CD8-positive, alpha-beta memory T cell (primary cell): ENCODE data around the gene POM121. TPM values are rescaled to one million over a fixed set of nuclear protein-coding genes. Genes with fewer than 3 reads are reported as not detected.
"Not testable (repeated sequence)": the region's sequence is repeated elsewhere in the genome, so short reads cannot be mapped to it uniquely, and the experiment has no call there.

Source experiments
- CTCF ChIA-PET: fragments of 350-600 bp; sonication (Branson Sonifier 250); formaldehyde crosslinking; loops from one replicate; lab custom pipeline; 2021; ENCODE audit warnings: antibody characterized with exemption; lab: Charles Lee
- POLR2A ChIA-PET: fragments of 350-600 bp; sonication (Branson Sonifier 250); formaldehyde crosslinking; loops from one replicate; lab custom pipeline; 2021; ENCODE audit warnings: antibody characterized with exemption; lab: Charles Lee
- DNase-seq, 5 donors: peaks; one replicate each; pipeline versions ENCODE4 v3.0.0 to v3.0.0-alpha.2; 2020 to 2022; ENCODE audit warnings: mixed read lengths in 1 of 5
- H3K27ac ChIP-seq: one replicate; pipeline ENCODE4 v1.7.0; 2013; ENCODE audit warnings: low read depth, mild to moderate bottlenecking, low read length, moderate library complexity
- H3K27me3 ChIP-seq: 2 replicates; pipeline ENCODE4 v1.7.0; 2013; ENCODE audit warnings: low read length, mild to moderate bottlenecking; ENCODE audit not compliant: insufficient read depth, poor library complexity, severe bottlenecking
- H3K36me3 ChIP-seq: 2 replicates; pipeline ENCODE4 v1.7.0; 2013; ENCODE audit warnings: mild to moderate bottlenecking, low read length, moderate library complexity; ENCODE audit not compliant: insufficient read depth
- H3K4me1 ChIP-seq: 2 replicates; pipeline ENCODE4 v1.7.0; 2013; ENCODE audit warnings: mild to moderate bottlenecking, low read length, moderate library complexity; ENCODE audit not compliant: insufficient read depth
- H3K4me3 ChIP-seq: 2 replicates; pipeline ENCODE4 v1.7.0; 2013; ENCODE audit warnings: mild to moderate bottlenecking, low read length
- H3K9me3 ChIP-seq: 2 replicates; pipeline ENCODE4 v1.7.0; 2013; ENCODE audit warnings: mild to moderate bottlenecking, low read length
- H3K27ac Mint-ChIP-seq, 8 donors: one replicate each; pipeline ENCODE4 v1.8.0; 2020 to 2021; ENCODE audit warnings: mixed read lengths in 8 of 8, mild to moderate bottlenecking in 6 of 8, inconsistent platforms in 3 of 8, moderate library complexity in 3 of 8
- H3K27me3 Mint-ChIP-seq, 2 donors: one replicate each; pipeline ENCODE4 v1.8.0; 2020 to 2021; ENCODE audit warnings: mixed read lengths in 2 of 2, mild to moderate bottlenecking in 1 of 2, moderate library complexity in 1 of 2
- H3K36me3 Mint-ChIP-seq, 3 donors: one replicate each; pipeline ENCODE4 v1.8.0; 2020 to 2021; ENCODE audit warnings: mixed read lengths in 3 of 3, inconsistent platforms in 1 of 3, mild to moderate bottlenecking in 1 of 3
- H3K4me1 Mint-ChIP-seq, 3 donors: one replicate each; pipeline ENCODE4 v1.8.0; 2020 to 2021; ENCODE audit warnings: mixed read lengths in 3 of 3, inconsistent platforms in 1 of 3, mild to moderate bottlenecking in 1 of 3
- H3K4me3 Mint-ChIP-seq, 7 donors: one replicate each; pipeline ENCODE4 v1.8.0; 2020 to 2021; ENCODE audit warnings: mixed read lengths in 7 of 7, mild to moderate bottlenecking in 6 of 7, moderate library complexity in 4 of 7, inconsistent platforms in 2 of 7
- H3K9me3 Mint-ChIP-seq, 5 donors: one replicate each; pipeline ENCODE4 v1.8.0; 2020 to 2022; ENCODE audit warnings: mixed read lengths in 5 of 5, mild to moderate bottlenecking in 3 of 5, moderate library complexity in 2 of 5, inconsistent platforms in 1 of 5
- polyA plus RNA-seq: library from polyadenylated mRNA; unstranded; fragments of 300-500 nt; fragmentation: Illumina TruSeq; gene quantifications from one replicate; pipeline ENCODE4 v1.2.3, GENCODE V29; 2021
- total RNA-seq, 2 experiments: library from RNA; stranded (reverse); gene quantifications; one replicate each; pipeline ENCODE4 v1.2.3, GENCODE V29; 2021

Gene POM121
- total and polyA plus RNA-seq, 3 experiments from 2014 or later = 18.7 to 68.7 (median 65.7) TPM

GRCh38 chr7:72953901-72954562 is 29.1 kb downstream of the POM121 start:
- H3K36me3 ChIP-seq, H3K27me3 Mint-ChIP-seq, H3K4me3 ChIP-seq, DNase-seq, H3K9me3 Mint-ChIP-seq, H3K9me3 ChIP-seq, H3K4me3 Mint-ChIP-seq, CTCF ChIA-PET, H3K36me3 Mint-ChIP-seq, H3K27ac ChIP-seq, H3K4me1 Mint-ChIP-seq, H3K4me1 ChIP-seq, POLR2A ChIA-PET, H3K27me3 ChIP-seq, H3K27ac Mint-ChIP-seq: not testable (repeated sequence)

- CTCF ChIA-PET, H3K9me3 ChIP-seq, H3K4me1 ChIP-seq, H3K27me3 Mint-ChIP-seq, H3K36me3 ChIP-seq, H3K4me3 ChIP-seq, H3K4me1 Mint-ChIP-seq, H3K27me3 ChIP-seq, H3K27ac ChIP-seq, H3K36me3 Mint-ChIP-seq, POLR2A ChIA-PET, H3K9me3 Mint-ChIP-seq: not testable (repeated sequence)
- Mint-ChIP-seq H3K27ac (peak overlapping the region in 5 of 8 donors; percentile 46 to 90 (median 68)), H3K4me3 (peak overlapping the region; percentile 58 to 89 (median 79))
- DNase-seq = peak in 3 of 5 donors; percentile 11 to 49 (median 21)
Observed at GRCh38 chr7:72954563-72955198, 29.8 kb downstream of the POM121 start.

- H3K36me3 Mint-ChIP-seq, DNase-seq, H3K4me1 ChIP-seq, POLR2A ChIA-PET, H3K4me3 Mint-ChIP-seq, H3K27me3 Mint-ChIP-seq, H3K9me3 ChIP-seq, H3K4me3 ChIP-seq, H3K27me3 ChIP-seq, H3K27ac Mint-ChIP-seq, H3K9me3 Mint-ChIP-seq, H3K36me3 ChIP-seq, H3K4me1 Mint-ChIP-seq, H3K27ac ChIP-seq, CTCF ChIA-PET: not testable (repeated sequence)
Observed at GRCh38 chr7:72960029-72960428, 35.1 kb downstream of the POM121 start.

DNA sequence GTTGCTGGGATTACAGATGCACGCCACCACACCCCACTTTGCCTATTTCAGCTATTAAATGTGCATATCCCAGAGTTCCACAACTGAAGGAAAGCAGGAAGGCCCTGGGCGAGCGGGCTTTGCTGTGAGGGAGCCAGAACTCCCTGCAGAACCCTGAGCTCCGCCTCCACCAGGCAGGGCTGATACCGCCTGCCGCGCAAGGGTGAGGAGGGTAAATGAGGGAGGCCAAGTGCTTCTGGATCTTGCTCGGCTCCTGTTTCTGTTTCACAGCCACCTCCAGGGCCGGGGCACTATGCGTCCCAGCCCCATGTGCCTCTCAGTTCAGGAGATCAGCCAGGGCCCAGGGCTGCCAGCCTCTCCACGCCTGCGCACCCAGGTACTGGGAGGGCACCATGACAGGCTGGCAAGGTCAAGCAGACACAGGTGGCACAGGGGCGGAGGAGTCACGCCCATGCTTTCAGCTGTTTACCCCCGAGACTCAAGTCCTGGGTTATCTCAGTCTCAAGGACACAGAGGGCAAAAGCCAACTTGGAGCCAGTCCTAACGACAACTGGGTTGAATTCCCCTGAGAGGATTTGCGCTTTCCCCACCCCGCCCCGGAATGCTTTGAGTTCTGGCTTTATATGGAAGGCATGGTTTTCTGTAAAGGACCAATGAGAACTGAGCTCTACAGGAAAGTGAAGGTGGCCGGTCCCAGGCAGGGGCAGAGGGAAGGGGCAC is 35.9 kb downstream of the POM121 start:
- CTCF ChIA-PET, H3K4me3 Mint-ChIP-seq, H3K36me3 Mint-ChIP-seq: not testable (repeated sequence)

GRCh38 chr7:72961346-72961650 is 36.4 kb downstream of the POM121 start:
- POLR2A ChIA-PET, H3K27ac Mint-ChIP-seq, H3K27ac ChIP-seq, H3K4me3 ChIP-seq, H3K36me3 Mint-ChIP-seq, H3K4me1 Mint-ChIP-seq, H3K9me3 ChIP-seq, H3K27me3 ChIP-seq, H3K27me3 Mint-ChIP-seq, H3K4me3 Mint-ChIP-seq, DNase-seq, H3K36me3 ChIP-seq, CTCF ChIA-PET, H3K9me3 Mint-ChIP-seq, H3K4me1 ChIP-seq: not testable (repeated sequence)

More for the DNA sequence above, 35.9 kb downstream of the POM121 start:
- POLR2A ChIA-PET, H3K27me3 ChIP-seq, H3K27me3 Mint-ChIP-seq, H3K4me1 ChIP-seq, H3K4me1 Mint-ChIP-seq, H3K9me3 Mint-ChIP-seq, H3K4me3 ChIP-seq, H3K27ac Mint-ChIP-seq, H3K36me3 ChIP-seq, H3K9me3 ChIP-seq, H3K27ac ChIP-seq, DNase-seq: not testable (repeated sequence)

- H3K27me3 ChIP-seq, H3K9me3 Mint-ChIP-seq, H3K27ac ChIP-seq, POLR2A ChIA-PET, H3K4me1 ChIP-seq, DNase-seq, H3K36me3 Mint-ChIP-seq, H3K4me1 Mint-ChIP-seq, H3K4me3 Mint-ChIP-seq, H3K27ac Mint-ChIP-seq, H3K9me3 ChIP-seq, CTCF ChIA-PET, H3K27me3 Mint-ChIP-seq, H3K36me3 ChIP-seq, H3K4me3 ChIP-seq: not testable (repeated sequence)
Observed at GRCh38 chr7:72963056-72963455, 38.2 kb downstream of the POM121 start.

- CTCF ChIA-PET, H3K4me3 Mint-ChIP-seq, H3K27ac Mint-ChIP-seq, POLR2A ChIA-PET, H3K36me3 Mint-ChIP-seq, H3K36me3 ChIP-seq, H3K4me1 ChIP-seq, H3K4me1 Mint-ChIP-seq, H3K4me3 ChIP-seq, DNase-seq, H3K27me3 ChIP-seq, H3K9me3 Mint-ChIP-seq, H3K9me3 ChIP-seq, H3K27ac ChIP-seq, H3K27me3 Mint-ChIP-seq: not testable (repeated sequence)
Observed at GRCh38 chr7:72965186-72965975, 40.5 kb downstream of the POM121 start.

DNA sequence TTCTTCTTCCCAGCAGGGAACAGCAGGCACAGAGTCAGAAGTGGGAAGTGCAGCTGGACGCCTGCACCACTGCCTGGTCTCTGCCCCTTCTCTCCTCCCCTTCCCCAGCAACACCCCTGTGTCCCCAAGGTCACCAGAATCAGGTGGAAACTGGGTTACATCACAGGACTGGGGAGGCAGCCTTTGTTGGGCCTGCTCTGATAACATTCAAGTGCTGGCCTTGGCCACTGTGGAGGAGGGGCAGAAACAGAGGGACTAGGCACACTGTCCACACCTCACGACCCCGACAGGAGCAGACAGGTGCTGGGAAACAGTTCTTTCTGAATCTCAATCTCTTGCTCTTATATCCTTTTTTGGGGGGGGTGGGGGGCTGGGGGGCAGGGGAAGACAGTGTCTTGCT is 42.0 kb downstream of the POM121 start:
- CTCF ChIA-PET, H3K36me3 Mint-ChIP-seq, H3K4me3 Mint-ChIP-seq: not testable (repeated sequence)

More for the DNA sequence above, 42.0 kb downstream of the POM121 start:
- POLR2A ChIA-PET, H3K4me1 Mint-ChIP-seq, H3K9me3 ChIP-seq, H3K27me3 ChIP-seq, H3K4me1 ChIP-seq, H3K4me3 ChIP-seq, H3K36me3 ChIP-seq, H3K9me3 Mint-ChIP-seq, H3K27ac ChIP-seq, H3K27me3 Mint-ChIP-seq, DNase-seq: not testable (repeated sequence)
- H3K27ac Mint-ChIP-seq = peak overlapping the region in 2 of 8 donors; percentile 33 to 73
